GM19099 (cell line): ENCODE measurements around the gene RAX2.

Source experiments
- POLR2A ChIP-seq: IDR thresholded peaks from 3 replicates; pipeline ENCODE4 v1.6.1; 2011; ENCODE audit warnings: low read depth; ENCODE audit not compliant: insufficient read length; ENCODE audit errors: extremely low read depth

The RAX2 gene

GRCh38 chr19:3760871-3761361 is 11.1 kb downstream of the RAX2 start:
- no peak for TF ChIP-seq POLR2A

- TF ChIP-seq POLR2A: no peak
Measured at GRCh38 chr19:3759482-3760254, 12.4 kb downstream of the RAX2 start.

- no peak for TF ChIP-seq POLR2A
Measured at GRCh38 chr19:3753631-3754410, 18.2 kb downstream of the RAX2 start.

- TF ChIP-seq POLR2A: no peak
Measured at GRCh38 chr19:3752492-3752891, 19.5 kb downstream of the RAX2 start.

- TF ChIP-seq POLR2A: no peak
Measured at GRCh38 chr19:3751236-3751635, 20.8 kb downstream of the RAX2 start.

GRCh38 chr19:3750211-3750610 is 21.8 kb downstream of the RAX2 start:
- no peak for TF ChIP-seq POLR2A

- TF ChIP-seq POLR2A: no peak
Measured at GRCh38 chr19:3748965-3749364, 23.1 kb downstream of the RAX2 start.

- no peak for TF ChIP-seq POLR2A
Measured at GRCh38 chr19:3746371-3747056, 25.5 kb downstream of the RAX2 start.

GRCh38 chr19:3745363-3746045 is 26.5 kb downstream of the RAX2 start:
- no peak for TF ChIP-seq POLR2A

- no peak for TF ChIP-seq POLR2A
Measured at GRCh38 chr19:3743486-3743885, 28.5 kb downstream of the RAX2 start.

- TF ChIP-seq POLR2A: no peak
Measured at GRCh38 chr19:3740431-3740830, 31.6 kb downstream of the RAX2 start.

GRCh38 chr19:3738477-3739220 is 33.4 kb downstream of the RAX2 start:
- no peak for TF ChIP-seq POLR2A

GRCh38 chr19:3737487-3738205 is 34.4 kb downstream of the RAX2 start:
- no peak for TF ChIP-seq POLR2A

GRCh38 chr19:3736106-3736724 is 35.8 kb downstream of the RAX2 start:
- no peak for TF ChIP-seq POLR2A

GRCh38 chr19:3734310-3734600 is 37.8 kb downstream of the RAX2 start:
- TF ChIP-seq POLR2A: no peak
